Small intestine (tissue), 7 donors: ENCODE measurements around the gene FADS1. TPM values are rescaled to one million over a fixed set of nuclear protein-coding genes. Genes with fewer than 3 reads are reported as not detected.

Experiments
- DNase-seq, 2 donors: peaks; one replicate each; pipeline versions ENCODE4 v3.0.0 to v3.0.0-alpha.2; 2013
- FAIRE-seq: peaks from 2 replicates; lab custom pipeline; 2012; peaks lifted over from hg19 to GRCh38; lab: Jason Lieb, UNC
- H3K27ac ChIP-seq, 3 donors: one replicate each; pipeline ENCODE4 v1.5.1; 2013; ENCODE audit warnings: low read length in 2 of 3, mild to moderate bottlenecking in 2 of 3, control low read depth in 1 of 3, inconsistent platforms in 1 of 3, low read depth in 1 of 3, moderate library complexity in 1 of 3
- H3K27me3 ChIP-seq, 3 donors: one replicate each; pipeline ENCODE4 v1.6.1; 2013; ENCODE audit warnings: low read length in 3 of 3, inconsistent platforms in 1 of 3; ENCODE audit not compliant: control insufficient read depth in 3 of 3, insufficient read depth in 3 of 3
- H3K36me3 ChIP-seq, 3 donors: one replicate each; pipeline ENCODE4 v1.6.1; 2013; ENCODE audit warnings: low read length in 3 of 3, inconsistent platforms in 1 of 3, low read depth in 1 of 3, mild to moderate bottlenecking in 1 of 3, moderate library complexity in 1 of 3; ENCODE audit not compliant: control insufficient read depth in 3 of 3, insufficient read depth in 2 of 3
- H3K4me1 ChIP-seq, 3 donors: one replicate each; pipeline ENCODE4 v1.6.1; 2013; ENCODE audit warnings: low read length in 2 of 3, inconsistent platforms in 1 of 3, low read depth in 1 of 3, mild to moderate bottlenecking in 1 of 3, moderate library complexity in 1 of 3; ENCODE audit not compliant: control insufficient read depth in 3 of 3, insufficient read depth in 2 of 3
- H3K4me3 ChIP-seq, 3 donors: one replicate each; pipeline ENCODE4 v1.5.1; 2013; ENCODE audit warnings: low read length in 3 of 3, control low read depth in 1 of 3, inconsistent platforms in 1 of 3, low read depth in 1 of 3, mild to moderate bottlenecking in 1 of 3, moderate library complexity in 1 of 3
- H3K9me3 ChIP-seq, 2 donors: one replicate each; pipeline ENCODE4 v1.6.1; 2013; ENCODE audit warnings: low read depth in 1 of 2, low read length in 1 of 2; ENCODE audit not compliant: control insufficient read depth in 2 of 2, insufficient read depth in 1 of 2
- WGBS, 3 donors: extraction: QIAGEN DNeasy Blood & Tissue Kit; methylation state at CpG; one replicate each; pipeline ENCODE4 v1.1.7; 2013; 5-methylcytosine and 5-hydroxymethylcytosine counted together
- polyA plus RNA-seq, 4 donors: library from polyadenylated mRNA; stranded (reverse) in 3 of 4; unstranded in 1 of 4; fragments of 200-250 nt in 3 of 4; fragments of 120-200 nt in 1 of 4; gene quantifications; one replicate each; pipeline versions ENCODE4 v1.2.1 to v1.2.3, GENCODE V29; 2013
- donor health status: healthy with polysubstance abuse.
- donor health status: control.
- donor health status: control.
- donor health status: Bipolar disorder and iron deficiency.
- donor health status: healthy.

The FADS1 gene
- polyA plus RNA-seq, 4 donors = 0.45 to 15.9 (median 2.1) TPM

- FAIRE-seq (no peak), DNase-seq (no peak)
- WGBS, 3 donors = 21 to 43% (median 33%) methylated on average over 22 to 23 of the region's 23 CpGs
- Histone ChIP-seq H3K9me3 (no peaks in the 10 kb centered on the region), H3K36me3 (peaks cover 0 to 4% (median 0%) of the 10 kb centered on the region in 3 donors), H3K4me3 (peak overlapping the region; percentile 40 to 51 (median 44)), H3K27me3 (peaks cover 0 to 62% (median 0%) of the 10 kb centered on the region in 3 donors), H3K4me1 (peaks cover 0 to 12% (median 8%) of the 10 kb centered on the region in 3 donors), H3K27ac (peak overlapping the region; percentile 66 to 89 (median 72))
Observed at GRCh38 chr11:61826930-61827570, 10.2 kb upstream of the FADS1 start.

GRCh38 chr11:61820174-61820573 is 3.4 kb upstream of the FADS1 start:
- DNase-seq (peak in 1 of 2 donors; percentile 90), FAIRE-seq (no peak)
- Histone ChIP-seq H3K4me1 (peaks cover 0 to 16% (median 2%) of the 10 kb centered on the region in 3 donors), H3K27me3 (peaks cover 0 to 35% (median 0%) of the 10 kb centered on the region in 3 donors), H3K9me3 (no peaks in the 10 kb centered on the region), H3K36me3 (no peaks in the 10 kb centered on the region), H3K4me3 (no peak overlapping the region), H3K27ac (peak overlapping the region in 1 of 3 donors; percentile 69)
- 35 to 71% (median 56%) methylated on average over 2 of the region's 2 CpGs for WGBS, 3 donors

- H3K4me3 ChIP-seq = peak overlapping the region in 1 of 3 donors; percentile 31
- DNase-seq = no peak
- peaks cover 0 to 2% of the 10 kb centered on the region in 2 donors for H3K9me3 ChIP-seq
- peak overlapping the region in 2 of 3 donors; percentile 50 to 99 for H3K27ac ChIP-seq
- WGBS, 3 donors = 80 to 82% (median 81%) methylated on average over 6 of the region's 6 CpGs
- FAIRE-seq = no peak
- peaks cover 0 to 43% (median 0%) of the 10 kb centered on the region in 3 donors for H3K27me3 ChIP-seq
- peaks cover 0 to under 1% (median 0%) of the 10 kb centered on the region in 3 donors for H3K36me3 ChIP-seq
- peaks cover 0 to 27% (median 6%) of the 10 kb centered on the region in 3 donors for H3K4me1 ChIP-seq
Observed at GRCh38 chr11:61817471-61818202, 834 bp upstream of the FADS1 start.

- FAIRE-seq = no peak
- peaks cover 0 to 43% (median 0%) of the 10 kb centered on the region in 3 donors for H3K27me3 ChIP-seq
Observed at GRCh38 chr11:61815790-61816735, 740 bp downstream of the FADS1 start.

GRCh38 chr11:61814958-61815789 is 1.6 kb downstream of the FADS1 start:
- peaks cover 0 to 18% (median 0%) of the 10 kb centered on the region in 3 donors for H3K36me3 ChIP-seq
- H3K27ac ChIP-seq = peak overlapping the region; percentile 56 to 99 (median 81)
- H3K4me3 ChIP-seq = peak overlapping the region; percentile 39 to 64 (median 49)
- peaks cover 0 to 43% (median 0%) of the 10 kb centered on the region in 3 donors for H3K27me3 ChIP-seq
- FAIRE-seq (no peak), DNase-seq (peak; percentile 72 to 77)
- H3K4me1 ChIP-seq = peaks cover 0 to 27% (median 6%) of the 10 kb centered on the region in 3 donors
- 1 to 4% (median 2%) methylated on average over 44 to 66 of the region's 66 CpGs for WGBS, 3 donors
- peaks cover 0 to 2% of the 10 kb centered on the region in 2 donors for H3K9me3 ChIP-seq

More at GRCh38 chr11:61815790-61816735, 740 bp downstream of the FADS1 start:
- DNase-seq = peak; percentile 30 to 54
- Histone ChIP-seq H3K4me1 (peaks cover 0 to 27% (median 6%) of the 10 kb centered on the region in 3 donors), H3K27ac (peak overlapping the region; percentile 56 to 99 (median 81)), H3K4me3 (peak overlapping the region; percentile 39 to 64 (median 49)), H3K36me3 (peaks cover 0 to 11% (median 0%) of the 10 kb centered on the region in 3 donors), H3K9me3 (peaks cover 0 to 2% of the 10 kb centered on the region in 2 donors)
- WGBS, 3 donors = 0 to 1% (median 0%) methylated on average over 62 to 69 of the region's 69 CpGs

- 37 to 56% (median 54%) methylated on average over 16 of the region's 16 CpGs for WGBS, 3 donors
- FAIRE-seq = no peak
- Histone ChIP-seq H3K4me1 (peaks cover 0 to 27% (median 6%) of the 10 kb centered on the region in 3 donors), H3K27ac (peak overlapping the region in 2 of 3 donors; percentile 63 to 99), H3K4me3 (peak overlapping the region in 2 of 3 donors; percentile 49 to 64), H3K9me3 (peaks cover 0 to 2% of the 10 kb centered on the region in 2 donors), H3K36me3 (peaks cover 0 to 22% (median 0%) of the 10 kb centered on the region in 3 donors), H3K27me3 (peaks cover 0 to 43% (median 0%) of the 10 kb centered on the region in 3 donors)
- peak; percentile 45 to 66 for DNase-seq
Observed at GRCh38 chr11:61814247-61814957, 2.4 kb downstream of the FADS1 start.
